AG09309 (cell line): ENCODE measurements around the gene ZNF730.
"Not testable (repeated sequence)": the region's sequence is repeated elsewhere in the genome, so short reads cannot be mapped to it uniquely, and the experiment has no call there.

Experiments
- DNase-seq: peaks from one replicate; pipeline ENCODE4 v3.0.0-alpha.2; 2010; ENCODE audit warnings: low read depth
- H3K4me3 ChIP-seq: 2 replicates; pipeline ENCODE4 v1.5.1; 2011; ENCODE audit warnings: mild to moderate bottlenecking, low read depth, low read length, moderate library complexity; ENCODE audit not compliant: control insufficient read depth
- CTCF ChIP-seq: IDR thresholded peaks from 2 replicates; pipeline ENCODE4 v1.5.1; 2011; ENCODE audit warnings: mild to moderate bottlenecking, low read depth, low read length, inconsistent platforms; ENCODE audit not compliant: insufficient read depth, control insufficient read depth; ENCODE audit errors: missing control alignments

Gene ZNF730

DNA sequence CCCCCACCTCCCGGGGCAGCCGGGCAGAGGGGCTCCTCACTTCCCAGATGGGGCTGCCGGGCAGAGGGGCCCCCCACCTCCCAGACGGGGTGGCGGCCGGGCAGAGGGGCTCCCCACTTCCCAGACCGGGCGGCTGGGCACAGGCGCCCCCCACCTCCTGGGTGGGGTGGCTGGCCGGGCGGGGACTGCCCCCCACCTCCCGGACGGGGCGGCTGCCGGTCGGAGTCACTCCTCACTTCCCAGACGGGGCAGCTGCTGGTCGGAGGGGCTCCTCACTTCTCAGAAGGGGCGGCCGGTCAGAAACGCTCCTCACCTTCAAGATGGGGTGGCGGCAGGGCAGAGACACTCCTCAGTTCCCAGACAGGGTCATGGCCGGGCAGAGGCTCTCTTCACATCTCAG is 43.9 kb downstream of the ZNF730 start:
- no peak for DNase-seq
- no peak overlapping the region for H3K4me3 ChIP-seq
- no peak for TF ChIP-seq CTCF

GRCh38 chr19:23168286-23168685 is 51.5 kb downstream of the ZNF730 start:
- not testable (repeated sequence) for DNase-seq, H3K4me3 ChIP-seq

DNA sequence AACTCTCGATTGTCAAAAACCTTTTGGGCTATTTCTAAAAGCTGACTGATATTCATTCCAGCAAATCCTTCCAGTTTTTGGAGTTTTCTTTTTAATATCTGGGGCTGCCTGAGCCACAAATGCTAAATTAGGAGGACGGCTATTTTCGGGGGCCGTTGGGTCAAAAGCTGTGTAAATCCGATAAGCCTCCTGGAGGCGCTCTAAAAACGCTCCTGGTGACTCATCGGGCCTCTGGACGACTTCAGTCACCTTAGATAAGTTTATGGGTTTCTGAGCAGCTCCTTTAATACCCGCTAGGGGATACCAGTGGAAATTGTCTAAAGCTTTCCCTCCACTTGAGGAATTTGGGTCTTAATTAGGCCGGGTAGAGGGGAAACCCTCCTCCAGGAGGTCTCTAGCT is 66.4 kb downstream of the ZNF730 start:
- TF ChIP-seq CTCF = no peak
- no peak for DNase-seq
- no peak overlapping the region for H3K4me3 ChIP-seq

DNA sequence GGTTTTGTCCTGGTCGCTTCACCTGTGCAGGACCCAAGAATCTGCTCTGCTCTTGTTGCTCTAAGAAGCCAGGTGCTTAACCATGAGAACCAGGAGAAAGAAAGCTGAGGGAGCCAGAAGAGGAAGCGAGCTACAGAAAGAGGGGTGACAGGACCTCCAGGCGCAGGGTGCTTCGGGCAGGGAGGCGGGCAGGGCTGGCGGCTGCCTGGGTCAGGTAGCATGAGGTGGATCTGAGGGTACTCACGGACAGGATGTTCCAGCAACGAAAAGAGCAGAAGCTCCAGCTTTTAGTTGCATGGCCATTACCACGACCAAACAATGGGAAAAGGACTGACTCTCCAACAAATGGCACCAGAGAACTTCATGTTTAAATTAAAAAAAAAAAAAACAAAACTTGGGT is 73.5 kb downstream of the ZNF730 start:
- TF ChIP-seq CTCF = no peak

More for the DNA sequence above, 73.5 kb downstream of the ZNF730 start:
- no peak overlapping the region for H3K4me3 ChIP-seq
- DNase-seq = no peak
